NT2/D1 (cell line): ENCODE results near the gene MYRF.

Experiments used
- DNase-seq: peaks from one replicate; pipeline ENCODE4 v3.0.0-alpha.2; 2011; ENCODE audit warnings: low read depth, low spot score
- H3K27me3 ChIP-seq: 2 replicates; pipeline ENCODE4 v1.6.0; 2011; ENCODE audit warnings: mild to moderate bottlenecking; ENCODE audit not compliant: insufficient read length, insufficient read depth
- H3K36me3 ChIP-seq: 2 replicates; pipeline ENCODE4 v1.6.1; 2011; ENCODE audit warnings: mild to moderate bottlenecking, low read length, mixed read lengths; ENCODE audit not compliant: insufficient read depth, insufficient read length
- H3K4me1 ChIP-seq: 2 replicates; pipeline ENCODE4 v1.5.1; 2011; ENCODE audit not compliant: insufficient read depth, insufficient read length
- H3K4me3 ChIP-seq: 2 replicates; pipeline ENCODE4 v1.5.1; 2011; ENCODE audit warnings: low read depth; ENCODE audit not compliant: insufficient read length
- H3K9ac ChIP-seq: 2 replicates; pipeline ENCODE4 v1.6.0; 2011; ENCODE audit warnings: low read depth; ENCODE audit not compliant: insufficient read length
- H3K9me3 ChIP-seq: 2 replicates; pipeline ENCODE4 v1.5.1; 2011; ENCODE audit warnings: mild to moderate bottlenecking, low read length; ENCODE audit not compliant: insufficient read depth
- SUZ12 ChIP-seq: IDR thresholded peaks from 2 replicates; pipeline ENCODE4 v1.6.1; 2011; ENCODE audit not compliant: insufficient read length, insufficient read depth; ENCODE audit errors: extremely low read depth
- YY1 ChIP-seq: IDR thresholded peaks from 2 replicates; pipeline ENCODE4 v1.6.1; 2011; ENCODE audit not compliant: insufficient read length, insufficient read depth
- ZNF274 ChIP-seq: IDR thresholded peaks from 2 replicates; pipeline ENCODE4 v1.6.1; 2011; ENCODE audit warnings: mild to moderate bottlenecking, low read depth, low read length

MYRF gene

GRCh38 chr11:61752117-61752924 is at the start of gene MYRF:
Gene MYRF (plus strand): TSS chr11:61752636. CDS start chr11:61752745, 109 bp downstream.
- TF ChIP-seq YY1 (no peak), SUZ12 (no peak), ZNF274 (no peak)
- peaks cover 20% of the 10 kb centered on the region for H3K27me3 ChIP-seq
- H3K36me3 ChIP-seq, result peaks cover 12% of the 10 kb centered on the region
- peak within 1 kb of the TSS; percentile 93 for H3K9ac ChIP-seq
- DNase-seq, result no peak
- no peaks in the 10 kb centered on the region for H3K9me3 ChIP-seq
- peaks cover 62% of the 10 kb centered on the region for H3K4me1 ChIP-seq
- peak within 1 kb of the TSS; percentile 73 for H3K4me3 ChIP-seq

- H3K9me3 ChIP-seq, result no peaks in the 10 kb centered on the region
- no peak overlapping the region for H3K9ac ChIP-seq
These were observed 49.6 kb upstream of the MYRF start for GRCh38 chr11:61702701-61703312.

GRCh38 chr11:61704838-61705237 is 47.6 kb upstream of the MYRF start:
- H3K27me3 ChIP-seq, result no peaks in the 10 kb centered on the region
- H3K36me3 ChIP-seq, result no peaks in the 10 kb centered on the region
- no peak overlapping the region for H3K4me3 ChIP-seq
- peaks cover 44% of the 10 kb centered on the region for H3K4me1 ChIP-seq
- TF ChIP-seq SUZ12, result no peak
- H3K9me3 ChIP-seq, result no peaks in the 10 kb centered on the region
- DNase-seq, result no peak
- H3K9ac ChIP-seq, result peak overlapping the region; percentile 25

More at GRCh38 chr11:61702701-61703312, 49.6 kb upstream of the MYRF start:
- TF ChIP-seq YY1 (no peak), SUZ12 (no peak), ZNF274 (no peak)
- H3K27me3 ChIP-seq, result no peaks in the 10 kb centered on the region
- no peaks in the 10 kb centered on the region for H3K36me3 ChIP-seq
- no peak for DNase-seq
- peaks cover 41% of the 10 kb centered on the region for H3K4me1 ChIP-seq
- H3K4me3 ChIP-seq, result no peak overlapping the region

- Histone ChIP-seq H3K27me3 (no peaks in the 10 kb centered on the region), H3K9ac (no peak overlapping the region), H3K4me1 (peaks cover 33% of the 10 kb centered on the region), H3K9me3 (no peaks in the 10 kb centered on the region), H3K4me3 (no peak overlapping the region), H3K36me3 (no peaks in the 10 kb centered on the region)
- DNase-seq, result no peak
- TF ChIP-seq SUZ12 (no peak), YY1 (no peak)
These were observed 45.7 kb upstream of the MYRF start for GRCh38 chr11:61706452-61707400.

GRCh38 chr11:61707574-61707973 is 44.9 kb upstream of the MYRF start:
- Histone ChIP-seq H3K4me1 (peaks cover 40% of the 10 kb centered on the region), H3K9me3 (no peaks in the 10 kb centered on the region), H3K36me3 (no peaks in the 10 kb centered on the region), H3K27me3 (no peaks in the 10 kb centered on the region), H3K9ac (no peak overlapping the region), H3K4me3 (no peak overlapping the region)
- TF ChIP-seq ZNF274, result no peak
- no peak for TF ChIP-seq SUZ12
- no peak for TF ChIP-seq YY1
- DNase-seq, result no peak

- no peak for TF ChIP-seq SUZ12
- TF ChIP-seq YY1, result no peak
- no peak for TF ChIP-seq ZNF274
These were observed 43.3 kb upstream of the MYRF start for GRCh38 chr11:61709110-61709509.

More at GRCh38 chr11:61709110-61709509, 43.3 kb upstream of the MYRF start:
- DNase-seq, result no peak
- H3K9ac ChIP-seq, result no peak overlapping the region
- H3K9me3 ChIP-seq, result no peaks in the 10 kb centered on the region
- no peak overlapping the region for H3K4me3 ChIP-seq
- H3K4me1 ChIP-seq, result peaks cover 49% of the 10 kb centered on the region
- H3K36me3 ChIP-seq, result no peaks in the 10 kb centered on the region
- no peaks in the 10 kb centered on the region for H3K27me3 ChIP-seq
